Measurements from ENCODE around the gene GPR150.
"Not testable (repeated sequence)": the region's sequence is repeated elsewhere in the genome, so short reads cannot be mapped to it uniquely, and the experiment has no call there.

The GPR150 gene

DNA sequence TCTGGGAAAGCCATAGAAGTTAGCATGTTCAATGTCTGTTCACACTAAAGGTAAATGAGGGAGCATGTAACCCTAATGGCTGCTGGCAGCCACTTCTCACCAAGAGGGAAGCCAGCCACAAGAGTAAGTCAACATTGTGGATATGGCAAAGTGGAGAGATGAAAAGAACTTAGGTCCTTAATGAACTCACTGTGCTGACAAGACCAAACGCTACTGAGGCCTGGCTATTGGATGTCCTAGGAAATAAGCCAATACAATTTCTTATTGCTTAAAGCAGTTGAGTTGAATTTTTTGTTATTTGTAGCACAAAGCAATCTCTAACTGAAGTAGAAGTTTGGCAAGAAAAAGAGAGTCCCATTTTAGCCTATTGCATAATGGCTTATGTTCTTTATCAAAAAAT is 6.8 kb downstream of the GPR150 start:
- no peak for DNase-seq (ENCODE audit: insufficient read length)
- TF ChIP-seq POLR2A (IDR thresholded peaks at IDR 0.05; ENCODE audit: low read depth, low read length) = no peak
- no peak for TF ChIP-seq POLR2AphosphoS5 (IDR thresholded peaks at IDR 0.05; ENCODE audit: low read depth, low read length)
- TF ChIP-seq TAF1 (IDR thresholded peaks at IDR 0.05; ENCODE audit: borderline replicate concordance, low read depth, low read length) = no peak
- no peak for FAIRE-seq

DNA sequence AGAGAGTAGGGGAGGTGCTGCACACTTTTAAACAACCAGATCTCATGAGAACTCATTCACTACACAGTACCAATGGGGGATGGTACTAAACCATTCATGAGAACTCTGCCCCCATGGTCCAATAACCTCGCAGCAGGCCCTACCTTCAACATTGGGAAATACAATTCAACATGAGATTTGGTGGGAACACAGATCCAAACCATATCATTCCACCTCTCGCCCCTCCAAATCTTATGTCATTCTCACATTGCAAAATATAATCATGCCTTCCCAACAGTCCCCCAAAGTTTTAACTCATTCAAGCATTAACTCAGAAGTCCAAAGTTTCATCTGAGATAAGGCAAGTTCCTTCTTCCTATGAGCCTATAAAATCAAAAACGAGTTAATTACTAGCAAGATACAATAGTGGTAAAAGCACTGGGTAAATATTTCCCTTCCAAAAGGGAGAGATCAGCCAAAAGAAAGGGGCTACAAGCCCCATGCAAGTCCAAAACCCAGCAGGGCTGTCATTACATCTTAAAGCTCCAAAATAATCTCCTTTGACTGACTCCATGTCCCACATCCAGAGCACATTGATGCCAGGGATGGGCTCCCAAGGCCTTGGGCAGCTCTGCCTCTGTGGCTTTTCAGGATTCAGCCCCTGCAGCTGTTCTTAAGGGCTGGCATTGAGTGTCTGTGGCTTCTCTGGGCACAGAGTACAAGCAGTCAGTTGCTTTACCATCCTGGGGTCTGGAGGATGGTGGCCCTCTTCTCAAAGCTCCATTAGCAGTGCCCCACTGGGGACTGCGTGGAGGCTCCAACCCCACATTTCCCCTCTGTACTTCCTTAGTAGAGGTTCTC is 8.3 kb downstream of the GPR150 start:
- DNase-seq (ENCODE audit: insufficient read length) = no peak
- TF ChIP-seq POLR2A (IDR thresholded peaks at IDR 0.05; ENCODE audit: low read depth, low read length) = no peak
- no peak for TF ChIP-seq POLR2AphosphoS5 (IDR thresholded peaks at IDR 0.05; ENCODE audit: low read depth, low read length)
- no peak for TF ChIP-seq TAF1 (IDR thresholded peaks at IDR 0.05; ENCODE audit: borderline replicate concordance, low read depth, low read length)
- FAIRE-seq = no peak

- TF ChIP-seq POLR2A (IDR thresholded peaks at IDR 0.05; ENCODE audit: low read depth, low read length) = no peak
- no peak for TF ChIP-seq POLR2AphosphoS5 (IDR thresholded peaks at IDR 0.05; ENCODE audit: low read depth, low read length)
- no peak for TF ChIP-seq TAF1 (IDR thresholded peaks at IDR 0.05; ENCODE audit: borderline replicate concordance, low read depth, low read length)
- no peak for FAIRE-seq
- no peak for DNase-seq (ENCODE audit: insufficient read length)
These were observed 9.0 kb downstream of the GPR150 start for GRCh38 chr5:95628933-95629332.

- FAIRE-seq = no peak
- no peak for DNase-seq (ENCODE audit: insufficient read length)
These were observed 10.6 kb downstream of the GPR150 start for GRCh38 chr5:95630394-95630917.

DNA sequence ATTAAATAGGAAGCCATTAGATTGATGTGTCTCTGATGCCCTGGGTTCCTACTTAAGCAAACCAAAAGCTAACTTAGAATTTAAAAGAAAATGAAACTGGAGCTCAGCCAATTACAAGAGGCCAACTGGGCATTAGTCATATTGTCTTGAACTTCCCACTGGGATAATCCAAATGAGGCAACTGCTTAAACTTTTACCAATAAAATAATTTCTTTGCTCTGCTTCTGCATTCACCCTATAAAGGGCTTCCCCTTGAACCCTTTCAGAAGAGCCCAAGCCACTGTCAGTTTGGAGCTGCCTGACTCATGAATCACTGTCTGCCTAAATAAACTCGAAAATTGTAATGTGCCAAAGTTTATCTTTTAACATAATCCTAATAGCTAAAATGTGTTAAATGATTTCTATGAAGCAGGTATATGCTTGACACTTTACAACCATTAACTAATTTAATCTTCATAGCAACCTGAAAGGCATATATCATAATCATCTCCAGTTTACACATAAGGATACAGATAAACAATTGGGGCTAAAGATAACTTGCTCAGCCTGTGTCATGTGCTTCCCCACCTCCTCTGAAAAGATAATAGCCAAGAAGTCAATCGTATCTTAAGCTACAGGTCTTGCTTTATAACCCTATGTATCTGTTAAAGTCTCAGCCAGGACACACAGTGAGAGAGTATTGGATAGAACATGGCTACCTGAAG is 11.5 kb downstream of the GPR150 start:
- DNase-seq (ENCODE audit: insufficient read length) = no peak
- no peak for FAIRE-seq
- no peak for TF ChIP-seq TAF1 (IDR thresholded peaks at IDR 0.05; ENCODE audit: borderline replicate concordance, low read depth, low read length)
- no peak for TF ChIP-seq POLR2A (IDR thresholded peaks at IDR 0.05; ENCODE audit: low read depth, low read length)
- no peak for TF ChIP-seq POLR2AphosphoS5 (IDR thresholded peaks at IDR 0.05; ENCODE audit: low read depth, low read length)

More at GRCh38 chr5:95630394-95630917, 10.6 kb downstream of the GPR150 start:
- TF ChIP-seq TAF1 (IDR thresholded peaks at IDR 0.05; ENCODE audit: borderline replicate concordance, low read depth, low read length) (no peak), POLR2A (IDR thresholded peaks at IDR 0.05; ENCODE audit: low read depth, low read length) (no peak), POLR2AphosphoS5 (IDR thresholded peaks at IDR 0.05; ENCODE audit: low read depth, low read length) (no peak)

DNA sequence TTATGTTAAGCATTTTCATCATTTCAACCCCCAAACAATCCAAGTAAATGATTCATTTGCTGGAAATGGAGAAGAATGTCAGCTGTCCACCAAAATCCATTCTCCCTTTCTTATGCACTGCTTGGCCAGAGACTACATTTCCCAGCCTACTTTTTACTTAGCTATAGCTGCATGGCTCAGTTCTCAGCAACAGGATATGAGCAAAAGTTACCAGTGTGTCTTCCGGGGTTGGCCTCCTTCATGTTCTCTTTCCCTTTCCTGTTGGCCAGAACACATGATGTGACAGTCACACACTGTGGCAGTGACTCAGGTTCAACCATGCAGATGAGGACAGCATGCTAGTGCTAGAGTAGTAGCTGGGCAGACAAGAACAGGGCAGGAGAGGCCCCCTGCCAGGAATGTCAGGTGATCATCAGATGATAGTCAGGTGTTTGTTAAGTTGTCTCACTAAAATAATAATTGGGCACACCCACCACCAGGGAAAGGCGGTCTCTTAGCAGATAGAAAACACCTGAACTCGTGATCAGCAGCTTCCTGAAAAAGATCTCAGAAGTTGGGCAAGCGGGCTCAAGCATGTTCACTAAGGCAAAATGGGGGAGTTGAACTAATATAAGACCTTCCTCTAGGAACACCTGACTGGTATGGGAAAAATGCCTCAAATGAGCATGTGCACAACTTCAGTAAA is 12.2 kb downstream of the GPR150 start:
- FAIRE-seq (peak; percentile 74), DNase-seq (ENCODE audit: insufficient read length) (no peak)
- no peak for TF ChIP-seq POLR2AphosphoS5 (IDR thresholded peaks at IDR 0.05; ENCODE audit: low read depth, low read length)
- no peak for TF ChIP-seq POLR2A (IDR thresholded peaks at IDR 0.05; ENCODE audit: low read depth, low read length)
- TF ChIP-seq TAF1 (IDR thresholded peaks at IDR 0.05; ENCODE audit: borderline replicate concordance, low read depth, low read length) = no peak

GRCh38 chr5:95632942-95633341 is 13.1 kb downstream of the GPR150 start:
- not testable (repeated sequence) for DNase-seq (ENCODE audit: insufficient read length); FAIRE-seq

GRCh38 chr5:95633671-95634070 is 13.8 kb downstream of the GPR150 start:
- FAIRE-seq = no peak
- no peak for DNase-seq (ENCODE audit: insufficient read length)
- no peak for TF ChIP-seq TAF1 (IDR thresholded peaks at IDR 0.05; ENCODE audit: borderline replicate concordance, low read depth, low read length)
- no peak for TF ChIP-seq POLR2AphosphoS5 (IDR thresholded peaks at IDR 0.05; ENCODE audit: low read depth, low read length)
- TF ChIP-seq POLR2A (IDR thresholded peaks at IDR 0.05; ENCODE audit: low read depth, low read length) = no peak

GRCh38 chr5:95634081-95634480 is 14.2 kb downstream of the GPR150 start:
- no peak for DNase-seq (ENCODE audit: insufficient read length)
- no peak for FAIRE-seq
- TF ChIP-seq POLR2A (IDR thresholded peaks at IDR 0.05; ENCODE audit: low read depth, low read length) (no peak), POLR2AphosphoS5 (IDR thresholded peaks at IDR 0.05; ENCODE audit: low read depth, low read length) (no peak), TAF1 (IDR thresholded peaks at IDR 0.05; ENCODE audit: borderline replicate concordance, low read depth, low read length) (no peak)

GRCh38 chr5:95638632-95639031 is 18.7 kb downstream of the GPR150 start:
- DNase-seq (ENCODE audit: insufficient read length) (no peak), FAIRE-seq (peak; percentile 27)
- TF ChIP-seq POLR2AphosphoS5 (IDR thresholded peaks at IDR 0.05; ENCODE audit: low read depth, low read length) = no peak
- peak; percentile 24; the same call in 1 of the 2 replicates for TF ChIP-seq TAF1 (IDR thresholded peaks at IDR 0.05; ENCODE audit: borderline replicate concordance, low read depth, low read length)

GRCh38 chr5:95641741-95642220 is 21.9 kb downstream of the GPR150 start:
- no peak for FAIRE-seq
- no peak for DNase-seq (ENCODE audit: insufficient read length)
- no peak for TF ChIP-seq POLR2A (IDR thresholded peaks at IDR 0.05; ENCODE audit: low read depth, low read length)
- TF ChIP-seq POLR2AphosphoS5 (IDR thresholded peaks at IDR 0.05; ENCODE audit: low read depth, low read length) = no peak
- TF ChIP-seq TAF1 (IDR thresholded peaks at IDR 0.05; ENCODE audit: borderline replicate concordance, low read depth, low read length) = no peak
